ENCODE measurements around the gene PIGH.

PIGH gene

DNA sequence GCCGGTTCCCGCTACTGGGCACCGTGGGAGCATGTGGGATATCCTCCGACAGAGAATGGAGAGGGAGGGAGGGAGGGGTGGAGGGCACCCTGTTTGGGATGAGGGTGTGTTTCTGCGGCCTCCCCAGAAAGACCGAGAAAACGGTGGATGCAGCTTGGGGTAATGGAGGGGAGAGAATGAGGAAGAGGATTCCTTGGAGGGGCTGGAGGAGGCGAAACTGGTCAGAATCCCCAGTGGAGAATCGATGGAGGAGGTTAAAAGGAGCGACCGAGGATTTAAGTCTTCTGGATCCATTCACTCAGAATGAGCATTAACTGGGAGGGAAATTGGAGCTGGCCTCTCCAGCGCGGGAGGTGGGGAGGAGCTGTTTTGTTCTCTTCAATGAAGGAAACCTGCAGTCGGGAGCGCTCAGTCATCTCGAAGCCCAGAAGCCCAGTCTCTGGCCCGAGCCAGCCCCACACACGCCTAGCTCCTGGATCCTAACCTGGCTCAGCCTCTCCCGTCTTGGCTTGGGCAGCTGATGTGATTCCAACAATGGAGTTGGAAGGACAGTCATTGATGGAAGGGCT lies 20.2 kb upstream of the PIGH start:
- ATAC-seq, result no peak; the same call in 2 of the 3 replicates
- TF ChIP-seq, protein P1, sequence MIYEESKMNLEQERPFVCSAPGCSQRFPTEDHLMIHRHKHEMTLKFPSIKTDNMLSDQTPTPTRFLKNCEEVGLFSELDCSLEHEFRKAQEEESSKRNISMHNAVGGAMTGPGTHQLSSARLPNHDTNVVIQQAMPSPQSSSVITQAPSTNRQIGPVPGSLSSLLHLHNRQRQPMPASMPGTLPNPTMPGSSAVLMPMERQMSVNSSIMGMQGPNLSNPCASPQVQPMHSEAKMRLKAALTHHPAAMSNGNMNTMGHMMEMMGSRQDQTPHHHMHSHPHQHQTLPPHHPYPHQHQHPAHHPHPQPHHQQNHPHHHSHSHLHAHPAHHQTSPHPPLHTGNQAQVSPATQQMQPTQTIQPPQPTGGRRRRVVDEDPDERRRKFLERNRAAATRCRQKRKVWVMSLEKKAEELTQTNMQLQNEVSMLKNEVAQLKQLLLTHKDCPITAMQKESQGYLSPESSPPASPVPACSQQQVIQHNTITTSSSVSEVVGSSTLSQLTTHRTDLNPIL (CRISPR knock-in tag; IDR thresholded peaks at IDR 0.05; ENCODE audit: low read depth), result no peak
- TF ChIP-seq, protein P2, sequence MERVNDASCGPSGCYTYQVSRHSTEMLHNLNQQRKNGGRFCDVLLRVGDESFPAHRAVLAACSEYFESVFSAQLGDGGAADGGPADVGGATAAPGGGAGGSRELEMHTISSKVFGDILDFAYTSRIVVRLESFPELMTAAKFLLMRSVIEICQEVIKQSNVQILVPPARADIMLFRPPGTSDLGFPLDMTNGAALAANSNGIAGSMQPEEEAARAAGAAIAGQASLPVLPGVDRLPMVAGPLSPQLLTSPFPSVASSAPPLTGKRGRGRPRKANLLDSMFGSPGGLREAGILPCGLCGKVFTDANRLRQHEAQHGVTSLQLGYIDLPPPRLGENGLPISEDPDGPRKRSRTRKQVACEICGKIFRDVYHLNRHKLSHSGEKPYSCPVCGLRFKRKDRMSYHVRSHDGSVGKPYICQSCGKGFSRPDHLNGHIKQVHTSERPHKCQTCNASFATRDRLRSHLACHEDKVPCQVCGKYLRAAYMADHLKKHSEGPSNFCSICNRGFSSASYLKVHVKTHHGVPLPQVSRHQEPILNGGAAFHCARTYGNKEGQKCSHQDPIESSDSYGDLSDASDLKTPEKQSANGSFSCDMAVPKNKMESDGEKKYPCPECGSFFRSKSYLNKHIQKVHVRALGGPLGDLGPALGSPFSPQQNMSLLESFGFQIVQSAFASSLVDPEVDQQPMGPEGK (CRISPR knock-in tag; IDR thresholded peaks at IDR 0.05; ENCODE audit: borderline replicate concordance), result no peak
- TF ChIP-seq CSDC2 (CRISPR knock-in tag; IDR thresholded peaks at IDR 0.05) (no peak), SNAI2 (CRISPR knock-in tag; IDR thresholded peaks at IDR 0.05) (no peak), ISL1 (CRISPR knock-in tag; IDR thresholded peaks at IDR 0.05) (no peak), BACH2 (CRISPR knock-in tag; IDR thresholded peaks at IDR 0.05; ENCODE audit: borderline replicate concordance) (no peak), ZC3H10 (CRISPR knock-in tag; IDR thresholded peaks at IDR 0.05) (no peak), ZFP30 (CRISPR knock-in tag; IDR thresholded peaks at IDR 0.05) (no peak), OSR1 (CRISPR knock-in tag; IDR thresholded peaks at IDR 0.05) (no peak), RARB (CRISPR knock-in tag; IDR thresholded peaks at IDR 0.05) (no peak), ZFP3 (CRISPR knock-in tag; IDR thresholded peaks at IDR 0.05) (no peak), ARNTL (CRISPR knock-in tag; IDR thresholded peaks at IDR 0.05; ENCODE audit: borderline replicate concordance, low read depth) (no peak), ZNF8 (CRISPR knock-in tag; IDR thresholded peaks at IDR 0.05) (no peak)

DNA sequence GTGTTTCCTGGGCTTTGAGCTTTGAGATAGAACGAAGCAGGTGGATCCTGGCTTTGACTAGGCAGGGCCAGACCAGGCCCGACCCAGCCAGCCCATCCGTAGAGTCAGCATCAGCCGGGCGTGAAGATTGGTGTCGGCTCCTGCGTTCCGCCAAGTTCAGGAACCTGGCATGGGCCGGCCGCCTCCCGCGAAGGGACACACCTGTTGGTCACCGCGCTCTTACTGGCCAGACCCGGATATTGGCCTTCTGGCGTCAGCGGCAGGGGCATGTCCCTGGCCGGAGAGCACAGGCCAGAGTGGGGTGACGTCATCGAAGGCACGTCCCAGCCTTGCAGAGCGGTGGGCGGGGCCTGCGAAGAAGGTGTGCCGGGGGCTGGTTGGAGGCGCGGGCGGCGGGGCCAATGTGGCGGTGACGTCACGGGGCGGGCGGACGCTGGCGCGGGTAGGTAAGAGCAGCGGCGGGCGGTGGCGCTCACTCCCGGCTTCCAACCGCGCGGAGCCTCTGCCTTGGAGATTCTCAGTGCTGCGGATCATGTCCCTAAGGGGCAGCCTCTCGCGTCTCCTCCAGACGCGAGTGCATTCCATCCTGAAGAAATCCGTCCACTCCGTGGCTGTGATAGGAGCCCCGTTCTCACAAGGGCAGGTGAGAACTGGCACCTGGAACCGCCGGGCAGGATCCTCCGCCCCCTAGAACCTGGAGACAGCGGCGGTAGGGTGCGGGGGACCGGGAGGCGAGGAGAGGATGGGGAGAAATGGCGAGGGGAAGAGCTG lies 19.6 kb upstream of the PIGH start, which contains the start of gene ARG2:
ARG2 (plus strand) TSS at position 475 of the 771 bp plus-strand sequence; CDS start at position 533, 58 bp downstream.
- TF ChIP-seq, protein P3, sequence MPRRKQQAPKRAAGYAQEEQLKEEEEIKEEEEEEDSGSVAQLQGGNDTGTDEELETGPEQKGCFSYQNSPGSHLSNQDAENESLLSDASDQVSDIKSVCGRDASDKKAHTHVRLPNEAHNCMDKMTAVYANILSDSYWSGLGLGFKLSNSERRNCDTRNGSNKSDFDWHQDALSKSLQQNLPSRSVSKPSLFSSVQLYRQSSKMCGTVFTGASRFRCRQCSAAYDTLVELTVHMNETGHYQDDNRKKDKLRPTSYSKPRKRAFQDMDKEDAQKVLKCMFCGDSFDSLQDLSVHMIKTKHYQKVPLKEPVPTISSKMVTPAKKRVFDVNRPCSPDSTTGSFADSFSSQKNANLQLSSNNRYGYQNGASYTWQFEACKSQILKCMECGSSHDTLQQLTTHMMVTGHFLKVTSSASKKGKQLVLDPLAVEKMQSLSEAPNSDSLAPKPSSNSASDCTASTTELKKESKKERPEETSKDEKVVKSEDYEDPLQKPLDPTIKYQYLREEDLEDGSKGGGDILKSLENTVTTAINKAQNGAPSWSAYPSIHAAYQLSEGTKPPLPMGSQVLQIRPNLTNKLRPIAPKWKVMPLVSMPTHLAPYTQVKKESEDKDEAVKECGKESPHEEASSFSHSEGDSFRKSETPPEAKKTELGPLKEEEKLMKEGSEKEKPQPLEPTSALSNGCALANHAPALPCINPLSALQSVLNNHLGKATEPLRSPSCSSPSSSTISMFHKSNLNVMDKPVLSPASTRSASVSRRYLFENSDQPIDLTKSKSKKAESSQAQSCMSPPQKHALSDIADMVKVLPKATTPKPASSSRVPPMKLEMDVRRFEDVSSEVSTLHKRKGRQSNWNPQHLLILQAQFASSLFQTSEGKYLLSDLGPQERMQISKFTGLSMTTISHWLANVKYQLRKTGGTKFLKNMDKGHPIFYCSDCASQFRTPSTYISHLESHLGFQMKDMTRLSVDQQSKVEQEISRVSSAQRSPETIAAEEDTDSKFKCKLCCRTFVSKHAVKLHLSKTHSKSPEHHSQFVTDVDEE (CRISPR knock-in tag; IDR thresholded peaks at IDR 0.05), result peak; percentile 61; the same call in 1 of the 2 replicates
- TF ChIP-seq ZFP3 (CRISPR knock-in tag; IDR thresholded peaks at IDR 0.05) (peak; percentile 86), ZC3H10 (CRISPR knock-in tag; IDR thresholded peaks at IDR 0.05) (no peak), CSDC2 (CRISPR knock-in tag; IDR thresholded peaks at IDR 0.05) (peak; percentile 83; the same call in 1 of the 2 replicates), BACH2 (CRISPR knock-in tag; IDR thresholded peaks at IDR 0.05; ENCODE audit: borderline replicate concordance) (peak; percentile 20; the same call in 1 of the 2 replicates), ZNF70 (CRISPR knock-in tag; IDR thresholded peaks at IDR 0.05) (peak; percentile 55; the same call in 1 of the 2 replicates), TCF4 (CRISPR knock-in tag; IDR thresholded peaks at IDR 0.05; ENCODE audit: borderline replicate concordance) (peak; percentile 29; the same call in 1 of the 2 replicates), TOX (CRISPR knock-in tag; IDR thresholded peaks at IDR 0.05; ENCODE audit: borderline replicate concordance) (no peak), ARNTL (CRISPR knock-in tag; IDR thresholded peaks at IDR 0.05; ENCODE audit: borderline replicate concordance, low read depth) (0 out of 2 replicates have a peak, but pooled peaks have one; percentile 73), PPARA (CRISPR knock-in tag; IDR thresholded peaks at IDR 0.05; ENCODE audit: borderline replicate concordance) (peak; percentile 94; the same call in 1 of the 2 replicates), OSR1 (CRISPR knock-in tag; IDR thresholded peaks at IDR 0.05) (no peak), ZFP30 (CRISPR knock-in tag; IDR thresholded peaks at IDR 0.05) (peak; percentile 76), ISL1 (CRISPR knock-in tag; IDR thresholded peaks at IDR 0.05) (no peak), GLIS3 (CRISPR knock-in tag; IDR thresholded peaks at IDR 0.05) (no peak), ZNF8 (CRISPR knock-in tag; IDR thresholded peaks at IDR 0.05) (no peak), ZNF565 (CRISPR knock-in tag; conservative IDR thresholded peaks at IDR 0.05; ENCODE audit: low read depth) (peak; percentile 97; the same call in 1 of the 2 replicates), SNAI2 (CRISPR knock-in tag; IDR thresholded peaks at IDR 0.05) (peak; percentile 88), ESRRG (CRISPR knock-in tag; IDR thresholded peaks at IDR 0.05) (no peak), RARB (CRISPR knock-in tag; IDR thresholded peaks at IDR 0.05) (no peak)
- TF ChIP-seq, protein P1 (CRISPR knock-in tag; IDR thresholded peaks at IDR 0.05; ENCODE audit: low read depth), result peak; percentile 92
- TF ChIP-seq, protein P2 (CRISPR knock-in tag; IDR thresholded peaks at IDR 0.05; ENCODE audit: borderline replicate concordance), result no peak
- TF ChIP-seq, protein P4, sequence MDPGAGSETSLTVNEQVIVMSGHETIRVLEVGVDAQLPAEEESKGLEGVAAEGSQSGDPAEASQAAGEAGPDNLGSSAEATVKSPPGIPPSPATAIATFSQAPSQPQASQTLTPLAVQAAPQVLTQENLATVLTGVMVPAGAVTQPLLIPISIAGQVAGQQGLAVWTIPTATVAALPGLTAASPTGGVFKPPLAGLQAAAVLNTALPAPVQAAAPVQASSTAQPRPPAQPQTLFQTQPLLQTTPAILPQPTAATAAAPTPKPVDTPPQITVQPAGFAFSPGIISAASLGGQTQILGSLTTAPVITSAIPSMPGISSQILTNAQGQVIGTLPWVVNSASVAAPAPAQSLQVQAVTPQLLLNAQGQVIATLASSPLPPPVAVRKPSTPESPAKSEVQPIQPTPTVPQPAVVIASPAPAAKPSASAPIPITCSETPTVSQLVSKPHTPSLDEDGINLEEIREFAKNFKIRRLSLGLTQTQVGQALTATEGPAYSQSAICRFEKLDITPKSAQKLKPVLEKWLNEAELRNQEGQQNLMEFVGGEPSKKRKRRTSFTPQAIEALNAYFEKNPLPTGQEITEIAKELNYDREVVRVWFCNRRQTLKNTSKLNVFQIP (CRISPR knock-in tag; IDR thresholded peaks at IDR 0.05; ENCODE audit: borderline replicate concordance, low read depth), result no peak
- TF ChIP-seq, protein P5, sequence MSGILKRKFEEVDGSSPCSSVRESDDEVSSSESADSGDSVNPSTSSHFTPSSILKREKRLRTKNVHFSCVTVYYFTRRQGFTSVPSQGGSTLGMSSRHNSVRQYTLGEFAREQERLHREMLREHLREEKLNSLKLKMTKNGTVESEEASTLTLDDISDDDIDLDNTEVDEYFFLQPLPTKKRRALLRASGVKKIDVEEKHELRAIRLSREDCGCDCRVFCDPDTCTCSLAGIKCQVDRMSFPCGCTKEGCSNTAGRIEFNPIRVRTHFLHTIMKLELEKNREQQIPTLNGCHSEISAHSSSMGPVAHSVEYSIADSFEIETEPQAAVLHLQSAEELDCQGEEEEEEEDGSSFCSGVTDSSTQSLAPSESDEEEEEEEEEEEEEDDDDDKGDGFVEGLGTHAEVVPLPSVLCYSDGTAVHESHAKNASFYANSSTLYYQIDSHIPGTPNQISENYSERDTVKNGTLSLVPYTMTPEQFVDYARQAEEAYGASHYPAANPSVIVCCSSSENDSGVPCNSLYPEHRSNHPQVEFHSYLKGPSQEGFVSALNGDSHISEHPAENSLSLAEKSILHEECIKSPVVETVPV (CRISPR knock-in tag; IDR thresholded peaks at IDR 0.05), result no peak
- peak; percentile 92 for ATAC-seq

All from SK-N-SH treated with all-trans-retinoic acid at 6 μM for 48 hours (cell line).